GM18867 (cell line): ENCODE results near the gene TNNI2.

Experiments used
- ATAC-seq: cut with Tn5 transposase; IDR thresholded peaks from one replicate; pipeline ENCODE4 v1.9.1; 2021; ENCODE audit warnings: mild to moderate bottlenecking, moderate library complexity; ENCODE audit not compliant: unreplicated experiment

The TNNI2 gene

GRCh38 chr11:1820463-1821325 is 18.1 kb upstream of the TNNI2 start:
- no peak for ATAC-seq

DNA sequence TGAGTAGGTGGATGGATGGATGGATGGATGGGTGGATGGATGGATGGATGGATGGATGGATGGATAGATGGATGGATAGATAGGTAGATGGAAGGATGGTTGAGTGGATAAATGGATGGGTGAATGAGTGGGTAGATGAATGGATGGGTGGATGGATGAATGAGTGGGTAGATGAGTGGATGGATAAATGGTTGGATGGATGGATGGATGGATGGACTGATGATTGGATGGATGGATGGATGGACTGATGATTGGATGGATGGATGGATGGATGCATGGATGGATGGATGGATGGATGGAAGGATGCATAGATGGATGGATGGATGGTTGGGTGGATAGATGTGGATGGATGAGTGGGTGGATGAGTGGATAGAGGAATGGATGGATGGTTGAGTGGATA is 17.2 kb upstream of the TNNI2 start:
- no peak for ATAC-seq

DNA sequence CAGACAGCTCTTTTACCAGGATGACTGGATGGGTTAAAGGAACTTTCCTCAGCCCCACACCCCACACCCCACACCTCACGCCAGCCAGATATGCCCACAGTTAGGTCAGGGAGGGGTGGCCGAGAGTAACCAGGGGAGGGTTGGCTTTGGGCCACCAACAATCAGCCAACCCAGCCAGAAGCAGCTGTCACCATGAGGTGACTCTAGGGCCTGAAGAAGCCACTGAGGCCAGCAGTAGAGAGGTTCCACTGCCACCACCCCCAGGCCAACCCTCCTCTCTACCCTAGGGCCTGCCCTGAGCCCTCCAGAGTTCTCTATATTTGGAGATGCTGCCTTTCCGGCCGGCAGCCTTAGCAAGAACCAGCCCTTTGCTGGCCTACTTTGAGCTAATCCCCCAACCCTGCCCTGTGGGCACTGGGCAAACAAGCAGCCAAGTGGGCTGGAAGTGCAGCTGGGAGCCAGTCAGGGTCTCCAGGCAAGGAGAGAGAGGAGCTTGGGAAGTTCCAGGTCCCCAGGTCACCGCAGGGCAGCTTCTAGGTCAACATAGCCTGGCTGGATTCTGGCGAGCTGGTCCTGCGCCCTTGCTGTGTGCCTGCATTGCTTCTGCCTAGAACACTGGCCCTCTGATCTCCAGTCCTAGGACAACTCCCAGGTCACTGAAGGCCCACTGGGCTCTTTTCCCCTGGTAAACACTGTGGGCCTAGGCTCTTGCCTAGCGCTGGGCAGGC is 16.0 kb upstream of the TNNI2 start:
- ATAC-seq = no peak

- no peak for ATAC-seq
Measured at GRCh38 chr11:1823376-1824220, 15.2 kb upstream of the TNNI2 start.

- ATAC-seq = no peak
Measured at GRCh38 chr11:1824221-1825038, 14.4 kb upstream of the TNNI2 start.

DNA sequence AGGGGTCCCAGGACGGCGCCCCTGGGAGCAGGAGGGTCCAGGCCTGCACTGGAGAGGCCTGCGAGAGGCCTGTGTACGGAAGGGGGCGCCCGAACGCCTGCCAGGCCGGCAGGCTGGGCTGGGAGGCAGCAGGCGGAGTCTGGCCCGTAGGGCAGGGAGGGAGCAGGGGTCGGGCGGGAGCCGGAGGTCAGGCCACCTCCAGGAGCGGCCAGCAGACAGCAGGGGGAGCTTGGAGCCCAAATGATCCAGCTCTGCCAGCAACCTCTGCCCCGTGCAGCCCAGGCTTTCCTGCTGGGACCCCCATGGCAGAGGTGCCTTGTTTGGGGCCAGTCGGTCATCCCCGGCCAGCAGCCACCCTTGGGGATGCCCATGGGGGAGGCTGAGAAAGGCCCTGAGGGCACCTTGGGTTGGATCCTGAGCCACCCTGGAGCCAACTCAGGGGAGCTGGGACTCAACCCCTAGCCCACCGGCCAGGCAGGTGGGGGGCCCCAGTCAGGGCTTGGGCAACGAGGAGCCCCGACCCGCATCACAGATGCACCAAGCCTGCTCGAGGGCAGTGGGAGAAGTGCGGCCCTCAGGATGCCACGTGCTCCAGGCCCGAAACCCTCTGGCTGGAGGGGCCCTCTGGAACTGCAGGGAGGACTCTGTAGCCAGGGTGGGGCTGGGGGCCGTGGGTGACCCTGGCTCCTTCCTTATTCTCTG is 13.6 kb upstream of the TNNI2 start:
- ATAC-seq = no peak

GRCh38 chr11:1825785-1826451 is 12.9 kb upstream of the TNNI2 start:
- ATAC-seq = no peak

DNA sequence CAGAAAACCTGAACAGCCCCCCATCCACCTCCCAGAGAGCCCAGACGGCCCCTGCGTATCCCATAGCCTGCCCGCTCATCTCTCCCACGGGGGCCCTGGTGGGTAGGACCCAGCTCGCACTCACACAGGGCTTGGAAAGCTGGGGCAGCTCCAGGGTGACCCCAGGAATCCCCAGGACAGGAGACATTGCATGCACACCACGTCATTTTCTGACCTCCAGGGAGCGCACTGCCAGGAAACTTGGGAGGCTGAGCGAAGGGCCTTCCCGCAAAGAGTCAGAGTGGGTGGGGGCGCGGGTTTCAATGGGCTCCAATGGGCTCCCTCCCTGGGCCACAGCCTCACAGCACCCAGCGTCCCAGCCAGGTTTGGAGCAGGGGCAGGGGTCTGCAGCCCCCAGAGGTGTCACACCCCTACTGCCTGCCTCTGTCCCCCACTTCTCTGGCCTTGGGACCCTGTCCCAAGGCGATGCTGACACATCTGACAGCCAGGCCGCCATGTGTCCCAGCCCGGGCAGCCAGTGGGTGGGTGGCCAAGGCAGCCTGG is 12.2 kb upstream of the TNNI2 start:
- ATAC-seq = no peak

DNA sequence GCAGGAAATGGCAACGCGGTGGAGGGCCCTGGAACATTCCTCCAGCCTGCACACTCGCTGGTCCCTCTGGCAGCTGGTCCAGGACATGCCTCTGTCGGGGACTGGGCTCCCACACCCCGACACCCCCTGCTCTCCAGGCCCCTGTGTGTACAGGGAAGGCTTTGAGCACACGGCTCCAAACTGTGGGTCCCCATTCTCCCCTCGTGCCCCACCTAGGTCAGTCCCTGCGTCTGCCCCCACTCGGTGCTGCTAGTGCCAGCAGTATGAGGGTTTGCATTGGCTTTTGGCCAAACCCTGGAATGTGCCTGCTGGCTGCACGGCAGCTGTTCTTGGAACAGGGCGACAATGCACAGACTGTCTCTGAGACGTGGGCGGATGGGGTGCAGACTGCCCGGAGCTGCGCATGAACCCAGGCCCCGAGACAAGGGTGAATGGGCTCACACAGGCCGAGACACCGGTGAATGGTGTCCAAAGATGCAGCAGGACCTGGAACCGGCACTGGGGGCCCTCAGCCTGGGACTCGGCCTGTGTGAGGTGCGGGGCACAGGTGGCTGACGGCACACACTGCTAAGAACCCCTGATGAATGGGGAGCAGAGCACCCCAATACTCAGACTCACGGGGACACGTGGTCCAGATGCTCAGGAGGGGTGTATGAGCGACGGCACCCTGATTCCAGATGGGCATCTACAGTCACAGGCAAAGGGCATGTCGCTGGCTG is 11.5 kb upstream of the TNNI2 start:
- no peak for ATAC-seq

GRCh38 chr11:1827931-1828330 is 10.8 kb upstream of the TNNI2 start:
- no peak for ATAC-seq

- no peak for ATAC-seq
Measured at GRCh38 chr11:1828542-1828941, 10.2 kb upstream of the TNNI2 start.

DNA sequence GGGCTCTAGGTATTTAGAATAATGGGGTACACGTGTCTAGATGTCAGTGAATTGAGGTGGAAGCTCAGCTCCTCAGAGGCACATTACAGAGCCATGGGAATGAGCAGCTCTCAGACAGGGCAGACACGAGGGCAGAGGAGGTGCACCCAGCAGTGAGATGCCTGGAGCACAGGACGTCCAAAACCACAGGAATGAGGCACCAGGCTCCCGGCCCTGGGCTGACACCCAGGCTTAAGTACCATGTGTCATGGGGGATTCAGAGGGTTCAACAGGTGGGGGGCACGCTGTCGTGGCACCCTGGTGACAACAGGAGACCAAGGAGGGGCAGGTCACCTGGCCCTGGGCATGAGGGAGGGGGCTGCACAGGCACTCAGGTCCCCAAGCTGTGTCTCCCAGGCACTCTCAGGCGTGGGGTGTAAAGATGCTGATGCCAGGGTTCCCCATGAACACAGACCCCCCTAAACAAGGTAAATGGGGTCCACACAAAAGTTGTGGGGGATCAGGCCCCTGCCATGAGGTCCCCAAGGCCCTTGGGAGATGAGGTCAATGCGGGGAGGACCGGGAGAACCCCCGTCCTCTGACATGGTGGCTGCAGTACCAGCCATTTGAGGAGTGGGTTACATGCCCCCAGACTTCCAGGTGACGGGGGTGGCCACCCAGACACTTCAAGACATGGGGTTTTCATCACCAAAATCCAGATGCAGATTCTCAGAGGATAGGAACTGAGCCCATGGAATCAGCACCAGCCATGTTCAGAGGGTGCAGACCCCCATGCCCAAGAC is 9.6 kb upstream of the TNNI2 start:
- ATAC-seq = no peak

- no peak for ATAC-seq
Measured at GRCh38 chr11:1830004-1830321, 8.8 kb upstream of the TNNI2 start.

- no peak for ATAC-seq
Measured at GRCh38 chr11:1830322-1831223, 8.2 kb upstream of the TNNI2 start.

- ATAC-seq = no peak
Measured at GRCh38 chr11:1831338-1832210, 7.2 kb upstream of the TNNI2 start.
